H7 (cell line): ENCODE results near the gene NR5A2. TPM values are rescaled to one million over a fixed set of nuclear protein-coding genes. Genes with fewer than 3 reads are reported as not detected.

Experiments used
- DNase-seq: peaks from one replicate; pipeline ENCODE4 v3.0.0; 2012
- H3K27me3 ChIP-seq: 2 replicates; pipeline ENCODE4 v1.6.0; 2011; ENCODE audit warnings: mild to moderate bottlenecking, low read length; ENCODE audit not compliant: control insufficient read depth, insufficient read depth
- H3K36me3 ChIP-seq: replicated peaks from 2 replicates; pipeline ENCODE4 v1.5.1; 2011; ENCODE audit warnings: low read length; ENCODE audit not compliant: control insufficient read depth, insufficient read depth
- H3K4me3 ChIP-seq: 2 replicates; pipeline ENCODE4 v1.5.1; 2011; ENCODE audit warnings: low read depth, mild to moderate bottlenecking, control low read depth, low read length, moderate library complexity; ENCODE audit not compliant: insufficient read depth
- total RNA-seq: library from RNA; depleted of rRNA; stranded (reverse); fragments of >200 nt; shearing (Covaris generic); gene quantifications from 2 replicates; pipeline ENCODE4 v1.2.3, GENCODE V29; 2014

The NR5A2 gene
- total RNA-seq, 1 experiment from 2014 or later = 13.2 TPM

DNA sequence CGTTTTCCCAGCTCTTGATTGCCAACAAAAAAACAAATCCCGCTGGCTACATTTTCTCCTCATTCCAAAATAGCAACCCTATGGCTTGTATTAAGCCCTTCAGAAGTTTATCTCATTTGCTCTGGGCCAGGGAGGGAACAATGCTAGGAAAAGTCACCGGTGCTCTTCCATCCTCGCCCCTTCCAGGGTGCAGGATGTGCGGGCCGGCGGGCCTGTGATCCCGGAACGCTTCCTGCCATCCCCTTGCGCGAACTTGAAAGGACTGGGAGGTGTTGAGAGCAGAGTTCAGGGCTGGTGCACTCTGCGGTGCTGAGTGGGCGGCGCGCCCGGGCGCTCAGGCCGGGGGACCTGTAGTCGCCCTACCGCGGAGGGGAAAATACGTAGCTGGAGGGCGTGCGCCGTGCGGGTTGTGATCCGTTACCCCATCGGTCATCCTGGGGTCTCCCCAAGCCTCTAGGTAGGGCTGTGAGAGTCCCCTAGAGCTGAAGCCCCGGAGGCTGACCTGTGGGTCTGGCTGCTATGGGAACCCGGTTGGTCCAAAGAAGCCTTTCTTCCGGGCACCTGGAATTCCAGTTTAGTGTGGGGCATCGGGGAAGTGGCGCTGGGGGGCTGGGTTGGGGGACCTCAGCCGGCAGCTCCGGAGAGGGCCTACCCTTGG, 13.1 kb downstream of the NR5A2 start:
- DNase-seq = peak; percentile 77
- Histone ChIP-seq H3K4me3 (peak overlapping the region; percentile 86), H3K36me3 (no peaks in the 10 kb centered on the region), H3K27me3 (peaks cover 81% of the 10 kb centered on the region)

DNA sequence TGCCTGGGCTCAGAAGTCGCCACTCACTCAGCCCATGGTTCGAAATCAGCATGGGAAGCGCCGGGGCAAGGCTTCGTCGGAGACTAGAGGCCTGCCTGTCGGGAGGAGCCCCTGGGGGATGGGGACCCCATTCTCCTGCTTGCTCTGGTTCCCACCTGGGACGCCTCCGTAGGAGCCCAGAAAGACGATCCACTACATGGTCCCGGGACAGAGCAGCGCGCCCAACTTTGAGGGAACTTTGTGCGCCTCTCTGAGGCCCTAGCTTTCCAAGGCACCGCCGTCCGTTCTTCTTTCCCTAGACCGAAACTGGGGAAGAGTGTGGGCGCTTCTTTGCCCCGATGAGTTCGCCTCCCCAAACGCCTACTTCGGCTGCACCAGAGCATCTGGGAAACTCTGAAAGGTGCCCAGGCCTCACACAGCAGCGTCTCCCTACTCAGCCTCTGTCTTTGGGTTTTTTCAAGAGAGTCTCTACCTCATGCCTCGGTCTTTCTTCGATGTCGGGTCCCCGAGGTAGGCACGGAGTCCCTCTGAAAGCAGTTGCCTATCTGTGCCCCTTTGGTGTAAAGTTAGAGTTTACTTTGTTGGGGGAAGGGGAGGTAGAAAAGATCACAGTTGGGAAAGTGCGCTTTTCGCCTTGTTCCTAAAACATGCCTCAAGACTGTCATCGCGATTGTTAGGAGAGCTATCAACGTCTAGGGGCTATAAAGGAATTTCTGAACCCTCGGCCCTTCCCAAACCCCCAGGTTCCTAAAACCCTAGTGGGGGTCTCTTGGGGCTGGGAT, 14.0 kb downstream of the NR5A2 start:
- H3K27me3 ChIP-seq = peaks cover 72% of the 10 kb centered on the region
- no peaks in the 10 kb centered on the region for H3K36me3 ChIP-seq
- peak; percentile 66 for DNase-seq
- peak overlapping the region; percentile 86 for H3K4me3 ChIP-seq

DNA sequence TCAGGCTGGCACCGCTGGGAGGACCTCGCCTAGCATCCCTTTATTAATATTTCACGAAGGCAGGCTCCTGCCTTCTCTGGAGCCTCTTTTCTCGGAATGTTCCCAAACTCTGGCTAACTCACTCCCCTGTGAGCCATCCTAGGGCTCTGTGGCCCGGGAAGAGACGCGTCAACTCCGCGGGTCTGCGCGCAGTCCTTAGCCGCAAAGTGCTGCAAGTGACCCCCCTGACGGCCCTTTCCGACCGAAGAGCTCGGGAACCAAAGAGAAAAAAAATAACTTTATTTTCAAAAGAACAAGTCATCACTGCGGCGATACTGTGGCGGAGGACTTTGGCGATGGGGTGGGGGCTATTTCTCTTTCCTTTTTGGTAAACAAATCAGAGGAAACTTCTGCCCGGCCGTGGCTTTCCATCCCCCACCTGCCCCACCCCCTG, 14.6 kb downstream of the NR5A2 start:
- peak overlapping the region; percentile 86 for H3K4me3 ChIP-seq

DNA sequence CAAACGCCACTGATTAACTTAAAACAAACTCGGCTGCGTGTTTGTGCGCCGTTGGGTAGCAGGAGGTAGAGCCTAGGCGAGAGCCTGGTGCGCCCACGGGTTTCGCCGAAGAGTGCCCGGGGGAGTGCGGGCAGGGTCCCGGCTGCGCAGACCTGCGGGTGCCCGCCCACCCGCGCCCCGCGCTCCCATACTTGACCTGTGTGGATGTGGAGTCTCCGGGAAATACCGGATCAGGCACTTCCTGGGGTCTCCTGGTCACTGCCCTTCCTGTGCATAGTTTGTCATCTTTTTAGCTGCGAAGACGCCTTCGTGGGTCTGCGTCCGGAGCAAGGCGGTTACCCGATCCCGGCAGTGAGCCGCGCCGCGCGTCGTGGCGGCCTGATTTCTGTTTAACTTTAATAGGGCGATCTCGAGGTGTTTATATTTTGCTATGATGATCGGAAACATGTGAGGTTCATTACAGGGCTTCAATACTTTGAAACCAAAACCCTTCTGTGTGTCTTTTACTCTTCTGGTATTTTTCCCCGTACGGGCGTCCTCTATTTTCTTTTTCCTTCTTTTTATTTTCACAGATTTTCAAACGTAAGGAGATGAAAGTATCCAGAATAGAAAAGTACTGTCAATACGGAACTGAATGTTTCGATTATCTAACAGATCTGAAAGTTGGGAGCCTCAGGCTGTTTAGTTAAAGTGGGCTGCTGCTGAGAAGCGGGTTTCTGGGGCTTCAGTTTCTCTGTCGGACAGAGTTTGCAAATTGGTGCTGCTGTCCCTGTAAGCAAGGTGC, 15.2 kb downstream of the NR5A2 start:
- no peaks in the 10 kb centered on the region for H3K36me3 ChIP-seq
- peak; percentile 62 for DNase-seq
- H3K27me3 ChIP-seq = peaks cover 60% of the 10 kb centered on the region
- H3K4me3 ChIP-seq = peak overlapping the region; percentile 86

More for the DNA sequence above, 14.6 kb downstream of the NR5A2 start:
- Histone ChIP-seq H3K36me3 (no peaks in the 10 kb centered on the region), H3K27me3 (peaks cover 66% of the 10 kb centered on the region)
- peak; percentile 67 for DNase-seq

DNA sequence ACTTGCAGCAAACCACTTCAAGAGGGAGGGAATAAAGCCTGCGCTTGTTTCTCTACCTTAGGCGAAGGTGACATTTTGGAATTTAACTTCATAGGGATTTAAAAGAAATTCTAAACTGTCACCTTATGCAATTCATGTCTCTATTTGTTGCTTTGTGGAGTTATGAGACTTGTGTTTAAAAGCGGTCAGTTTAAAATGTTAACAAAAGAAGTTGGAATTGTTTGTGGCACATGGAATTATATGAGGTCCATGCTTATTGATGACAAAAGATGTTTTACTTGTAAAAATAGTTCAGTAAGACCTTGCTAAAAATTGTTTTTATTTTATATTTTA, 15.8 kb downstream of the NR5A2 start:
- Histone ChIP-seq H3K27me3 (peaks cover 54% of the 10 kb centered on the region), H3K4me3 (peak overlapping the region; percentile 86), H3K36me3 (no peaks in the 10 kb centered on the region)
- DNase-seq = no peak

GRCh38 chr1:200046115-200046514, 18.6 kb downstream of the NR5A2 start:
- no peaks in the 10 kb centered on the region for H3K36me3 ChIP-seq
- H3K27me3 ChIP-seq = peaks cover 36% of the 10 kb centered on the region
- no peak for DNase-seq
- no peak overlapping the region for H3K4me3 ChIP-seq

- Histone ChIP-seq H3K27me3 (peaks cover 15% of the 10 kb centered on the region), H3K36me3 (no peaks in the 10 kb centered on the region), H3K4me3 (no peak overlapping the region)
- peak; percentile 73 for DNase-seq
Observed at GRCh38 chr1:200048244-200048643, 20.7 kb downstream of the NR5A2 start.

- DNase-seq = no peak
- H3K27me3 ChIP-seq = no peaks in the 10 kb centered on the region; the same call in 1 of the 2 replicates
- no peak overlapping the region for H3K4me3 ChIP-seq
- H3K36me3 ChIP-seq = no peaks in the 10 kb centered on the region
Observed at GRCh38 chr1:200049810-200050209, 22.3 kb downstream of the NR5A2 start.

DNA sequence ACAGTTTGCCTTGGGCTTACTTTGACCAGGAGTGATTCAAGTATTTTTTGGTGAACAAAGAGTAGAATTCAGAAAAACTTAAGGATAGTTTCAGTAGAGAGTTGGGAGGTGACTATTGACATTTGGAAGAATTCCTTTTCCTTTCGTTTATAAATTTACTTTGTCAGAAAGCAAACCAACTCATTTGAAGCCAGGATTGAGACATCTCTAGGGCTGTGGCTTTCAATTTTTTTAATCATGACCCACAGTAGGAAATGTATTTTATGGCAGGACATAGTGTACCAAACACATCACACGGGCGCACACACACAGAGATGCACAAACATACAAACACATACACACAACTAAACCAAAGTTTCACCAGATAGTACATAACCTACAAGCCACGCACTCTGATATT, 24.1 kb downstream of the NR5A2 start:
- DNase-seq = no peak
- Histone ChIP-seq H3K4me3 (no peak overlapping the region), H3K36me3 (no peaks in the 10 kb centered on the region), H3K27me3 (no peaks in the 10 kb centered on the region)

- Histone ChIP-seq H3K36me3 (no peaks in the 10 kb centered on the region), H3K27me3 (no peaks in the 10 kb centered on the region), H3K4me3 (no peak overlapping the region)
- no peak for DNase-seq
Observed at GRCh38 chr1:200053091-200053490, 25.6 kb downstream of the NR5A2 start.

GRCh38 chr1:200053646-200054045, 26.1 kb downstream of the NR5A2 start:
- H3K27me3 ChIP-seq = no peaks in the 10 kb centered on the region
- no peak overlapping the region for H3K4me3 ChIP-seq
- DNase-seq = no peak
- no peaks in the 10 kb centered on the region for H3K36me3 ChIP-seq

- H3K36me3 ChIP-seq = no peaks in the 10 kb centered on the region
- H3K4me3 ChIP-seq = no peak overlapping the region
- no peak for DNase-seq
- H3K27me3 ChIP-seq = no peaks in the 10 kb centered on the region
Observed at GRCh38 chr1:200058341-200058740, 30.8 kb downstream of the NR5A2 start.

DNA sequence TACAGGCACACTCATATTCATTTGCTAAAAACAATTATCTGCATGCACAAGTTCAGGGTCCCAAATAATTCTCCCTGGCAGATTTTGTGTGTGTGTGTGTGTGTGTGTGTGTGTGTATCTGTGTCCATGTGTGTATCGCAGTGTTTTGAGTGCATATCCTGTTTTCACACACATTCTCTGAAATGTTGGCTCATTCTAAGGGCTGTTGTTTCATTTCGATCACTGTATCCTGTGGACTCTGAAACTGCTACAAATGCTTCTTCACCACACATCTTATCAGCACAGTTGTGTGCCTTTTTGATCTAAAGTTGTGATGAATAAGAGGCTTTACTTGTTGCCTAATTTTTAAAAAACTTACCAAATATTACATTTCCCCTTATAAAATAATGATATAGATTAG, 34.6 kb downstream of the NR5A2 start:
- Histone ChIP-seq H3K4me3 (no peak overlapping the region), H3K36me3 (no peaks in the 10 kb centered on the region), H3K27me3 (no peaks in the 10 kb centered on the region)

GRCh38 chr1:200072636-200073285, 45.3 kb downstream of the NR5A2 start:
- Histone ChIP-seq H3K36me3 (no peaks in the 10 kb centered on the region), H3K4me3 (no peak overlapping the region), H3K27me3 (no peaks in the 10 kb centered on the region)
- DNase-seq = no peak

More for the DNA sequence above, 34.6 kb downstream of the NR5A2 start:
- DNase-seq = no peak
